Inferior parietal cortex (tissue), 1 donor: ENCODE measurements around the gene KITLG.
A peak's percentile ranks its signal among the peaks of the same experiment; 100 is the strongest.
"Not testable (repeated sequence)": the region's sequence is repeated elsewhere in the genome, so short reads cannot be mapped to it uniquely, and the experiment has no call there.

Source experiments
- DNase-seq: peaks from one replicate; pipeline ENCODE4 v3.0.0-alpha.2; 2016; ENCODE audit errors: extremely low spot score

The KITLG gene, protein sequence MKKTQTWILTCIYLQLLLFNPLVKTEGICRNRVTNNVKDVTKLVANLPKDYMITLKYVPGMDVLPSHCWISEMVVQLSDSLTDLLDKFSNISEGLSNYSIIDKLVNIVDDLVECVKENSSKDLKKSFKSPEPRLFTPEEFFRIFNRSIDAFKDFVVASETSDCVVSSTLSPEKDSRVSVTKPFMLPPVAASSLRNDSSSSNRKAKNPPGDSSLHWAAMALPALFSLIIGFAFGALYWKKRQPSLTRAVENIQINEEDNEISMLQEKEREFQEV

GRCh38 chr12:88580051-88580871, at the start of gene KITLG:
Gene KITLG (minus strand): TSS chr12:88580471. CDS start chr12:88580278, 193 bp downstream.
- peak; percentile 61 for DNase-seq

- no peak for DNase-seq
Observed at GRCh38 chr12:88628856-88629509, 48.7 kb upstream of the KITLG start.

DNA sequence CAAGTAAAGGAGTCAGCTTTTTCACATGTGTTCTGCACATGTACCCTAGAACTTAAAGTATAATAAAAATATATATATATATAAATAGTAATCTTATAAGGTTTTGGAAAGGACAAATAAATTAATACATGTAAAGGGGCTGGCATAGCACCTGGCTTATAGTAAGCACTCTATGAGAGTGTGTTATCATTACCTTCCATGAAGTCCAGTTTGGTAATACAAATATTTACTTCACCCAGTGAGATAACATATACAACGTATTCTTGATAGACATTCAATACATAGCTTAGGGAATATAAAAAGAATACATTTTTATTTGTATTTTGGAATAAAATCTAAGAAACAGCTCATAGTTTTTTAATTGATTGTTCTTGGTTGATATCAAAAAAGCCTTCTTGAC, 47.8 kb upstream of the KITLG start:
- DNase-seq, result not testable (repeated sequence)

- no peak for DNase-seq
Observed at GRCh38 chr12:88627501-88627900, 47.2 kb upstream of the KITLG start.

GRCh38 chr12:88625356-88625755, 45.1 kb upstream of the KITLG start:
- no peak for DNase-seq

GRCh38 chr12:88624911-88625310, 44.6 kb upstream of the KITLG start:
- DNase-seq, result no peak

GRCh38 chr12:88623777-88624548, 43.7 kb upstream of the KITLG start:
- DNase-seq, result no peak

DNA sequence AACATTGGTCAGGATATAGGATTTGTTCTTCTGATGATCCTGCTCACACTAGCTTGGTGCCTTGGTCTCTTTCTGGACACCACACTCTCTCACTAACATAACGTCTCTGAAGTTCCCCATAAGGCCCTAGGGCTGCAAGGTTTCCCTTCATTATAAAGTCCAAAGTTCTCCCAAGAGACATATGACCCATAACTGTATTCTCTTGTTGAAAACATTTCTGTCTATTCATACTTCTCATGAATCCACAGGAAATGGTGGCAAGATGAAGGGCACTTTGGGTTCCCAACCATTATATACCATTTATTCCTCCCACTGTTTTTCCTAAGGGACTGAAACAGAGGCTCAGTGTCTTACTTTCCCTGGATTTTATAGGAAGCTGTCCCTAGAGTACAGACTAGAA, 37.1 kb upstream of the KITLG start:
- DNase-seq, result no peak

GRCh38 chr12:88615490-88615889, 35.2 kb upstream of the KITLG start:
- DNase-seq, result no peak

DNA sequence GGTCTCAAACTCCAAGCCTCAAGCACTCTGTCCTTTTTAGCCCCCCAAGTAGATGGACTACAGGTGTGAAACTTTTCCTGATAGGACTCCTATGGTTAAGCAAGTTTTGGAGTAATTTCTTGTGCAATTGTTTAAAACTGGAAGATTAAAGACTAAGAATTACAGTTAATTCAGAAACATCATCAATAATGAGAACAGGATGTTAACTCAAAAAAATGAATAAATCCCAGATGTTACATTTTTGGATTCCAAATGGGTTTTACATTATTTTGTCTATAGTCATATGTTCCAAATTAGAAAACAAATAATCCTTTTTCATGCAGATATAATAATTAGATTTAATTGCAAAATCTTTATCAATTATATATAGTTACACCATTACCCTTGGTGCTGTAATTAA, 24.4 kb upstream of the KITLG start:
- DNase-seq, result no peak

DNA sequence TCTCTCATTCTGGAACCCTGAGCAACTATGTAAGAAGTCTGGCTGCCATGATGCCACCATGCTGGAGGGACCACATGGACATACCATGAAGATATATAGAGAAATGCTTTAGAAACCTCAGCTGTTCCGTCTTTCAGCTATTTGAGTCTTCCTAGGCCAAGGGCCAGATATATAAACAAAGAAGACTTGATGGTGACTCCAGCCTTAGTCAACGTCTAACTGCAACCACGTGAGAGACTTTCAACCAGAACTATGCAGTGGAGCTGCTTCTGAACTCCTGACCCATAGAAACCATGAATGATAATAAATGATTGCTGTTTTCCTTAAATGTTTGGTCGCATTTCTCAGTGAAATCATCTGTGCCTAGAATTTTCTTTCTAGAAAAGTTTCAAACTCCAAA, 20.0 kb upstream of the KITLG start:
- DNase-seq, result no peak

GRCh38 chr12:88597365-88597764, 17.1 kb upstream of the KITLG start:
- no peak for DNase-seq

GRCh38 chr12:88595697-88596096, 15.4 kb upstream of the KITLG start:
- DNase-seq, result no peak

- no peak for DNase-seq
Observed at GRCh38 chr12:88594780-88595179, 14.5 kb upstream of the KITLG start.

DNA sequence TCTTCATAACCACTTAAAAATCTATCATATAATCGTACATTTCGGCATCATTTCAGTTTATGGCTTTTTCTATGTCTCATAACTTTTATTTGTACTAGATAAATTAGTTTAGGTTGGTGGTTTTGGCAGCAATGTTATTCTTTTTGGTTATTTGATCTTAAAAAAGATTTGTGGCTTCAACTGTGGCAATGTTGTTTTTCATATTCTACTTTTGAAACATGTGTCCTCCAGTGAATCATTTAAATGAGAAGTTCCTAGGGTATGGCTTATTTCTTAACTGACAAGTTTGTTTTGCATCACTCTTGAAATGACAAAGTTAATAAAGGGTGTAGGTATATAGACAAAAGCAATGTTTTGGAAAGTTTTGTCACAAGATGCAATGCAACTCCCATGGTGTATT, 11.1 kb upstream of the KITLG start:
- DNase-seq, result no peak

DNA sequence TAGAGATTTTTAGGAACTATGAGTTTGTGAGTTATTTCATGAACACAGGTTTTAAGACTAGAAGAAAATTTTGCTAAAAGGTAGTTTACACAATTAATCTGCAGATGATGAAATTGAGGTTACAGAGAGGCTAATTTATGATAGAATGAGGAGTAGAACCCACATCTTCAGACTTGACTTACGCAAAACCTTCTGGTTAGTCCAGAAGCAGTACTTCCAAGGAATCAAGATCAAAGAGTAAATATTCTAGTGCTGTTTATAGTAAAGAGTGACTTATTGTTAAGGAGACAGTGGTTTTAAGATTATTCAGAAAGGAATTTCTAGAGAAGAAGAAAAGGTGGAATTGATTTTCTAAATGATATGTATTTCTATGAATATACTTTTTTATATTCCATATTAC, 10.6 kb upstream of the KITLG start:
- no peak for DNase-seq

DNA sequence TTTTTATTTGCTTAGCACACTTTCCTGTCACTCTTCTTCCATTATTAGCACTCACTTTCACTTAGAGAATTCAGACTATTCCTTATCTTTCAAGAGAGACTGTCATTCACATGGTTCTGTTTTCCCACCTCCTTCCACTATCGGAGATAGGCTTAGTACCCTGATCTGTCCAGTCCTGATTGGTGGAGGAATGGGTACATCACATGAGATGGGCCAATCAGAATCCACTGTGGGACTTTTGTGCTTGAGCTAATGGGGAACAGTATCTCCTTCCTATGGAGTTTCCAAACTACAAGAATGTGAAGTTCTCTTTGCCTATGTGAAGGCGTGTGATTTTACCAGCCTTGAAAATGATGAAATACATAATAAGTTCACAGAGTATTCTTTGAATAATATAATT, 4.8 kb upstream of the KITLG start:
- DNase-seq, result no peak

DNA sequence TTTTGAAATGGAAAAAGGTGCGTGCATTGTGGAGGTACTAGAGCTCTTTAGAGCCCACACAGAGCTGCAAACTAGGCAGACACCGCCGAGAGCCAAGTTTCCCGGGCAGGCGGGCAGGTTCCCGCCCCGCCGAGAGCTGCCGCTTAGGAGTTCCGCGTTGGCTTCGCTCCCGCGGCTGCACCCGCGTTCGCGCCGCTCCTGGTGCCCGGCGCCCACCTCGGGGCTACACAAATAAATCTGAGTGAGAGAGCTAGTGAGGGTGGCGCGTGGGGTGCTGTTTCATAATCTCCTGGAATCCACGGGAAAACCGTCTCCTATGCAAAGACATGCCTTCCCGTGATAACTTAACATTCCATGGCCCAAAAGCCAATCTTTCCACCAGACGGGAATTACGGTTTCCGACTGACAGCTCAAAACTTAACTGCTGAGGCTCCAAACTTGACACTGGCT, 645 bp downstream of the KITLG start:
- DNase-seq, result no peak

DNA sequence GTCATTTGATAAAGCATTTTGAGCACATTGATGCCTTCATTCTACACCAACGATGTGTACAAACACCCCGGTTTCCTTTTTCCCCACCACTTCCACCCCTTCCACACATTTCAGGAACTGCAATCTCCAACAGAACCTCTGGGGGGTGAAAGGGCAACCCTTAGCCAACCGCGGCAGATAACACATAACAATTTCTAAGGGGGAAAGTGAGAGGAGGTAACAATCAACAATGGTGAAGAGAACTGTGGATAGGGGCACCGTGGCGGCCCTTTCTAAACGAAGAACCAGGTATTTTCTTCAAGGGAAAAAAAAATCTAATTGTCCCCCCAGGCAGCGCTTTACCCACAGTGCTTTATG, 1.1 kb downstream of the KITLG start:
- DNase-seq, result no peak

- no peak for DNase-seq
Observed at GRCh38 chr12:88578276-88579160, 1.8 kb downstream of the KITLG start.

DNA sequence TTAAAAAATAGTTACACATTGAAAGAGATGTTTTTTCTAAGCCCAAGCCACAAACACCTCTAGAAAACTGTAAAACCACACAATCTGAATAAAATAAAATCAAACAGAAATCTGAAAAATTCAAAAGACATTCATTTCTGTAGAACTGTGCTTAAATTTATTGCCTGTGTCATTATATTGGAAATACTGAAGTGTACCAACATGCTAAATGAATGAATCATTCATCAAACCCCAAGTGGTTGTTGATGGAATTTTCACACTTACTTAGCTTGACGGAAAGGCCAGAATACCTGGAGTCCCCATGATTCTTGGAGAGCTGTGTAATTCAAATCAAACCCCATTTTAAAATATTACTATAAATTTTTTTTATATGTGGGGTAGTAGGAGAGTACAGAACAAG, 2.7 kb downstream of the KITLG start:
- no peak for DNase-seq
